Left lung (tissue), 10 donors: ENCODE results near the gene TNP1. TPM values are rescaled to one million over a fixed set of nuclear protein-coding genes. Genes with fewer than 3 reads are reported as not detected.

Experiments
- ATAC-seq: fragments of 200-7000 bp; cut with Tn5 transposase; one replicate; pipeline ENCODE4 v1.9.1; 2020; ENCODE audit warnings: moderate library complexity
- DNase-seq, 4 donors: peaks; one replicate each; pipeline ENCODE4 v3.0.0-alpha.2; 2013 to 2020
- H3K27ac ChIP-seq, 2 donors: fragments of 200-600 bp; sonication (generic) in 1 of 2; one replicate each; pipeline versions ENCODE4 v1.5.0 to v1.8.0; 2020 to 2021
- H3K27me3 ChIP-seq, 2 donors: fragments of 200-600 bp; sonication (generic) in 1 of 2; one replicate each; pipeline versions ENCODE4 v1.5.0 to v1.8.0; 2020 to 2021
- H3K36me3 ChIP-seq, 2 donors: fragments of 200-600 bp; sonication (generic) in 1 of 2; one replicate each; pipeline versions ENCODE4 v1.5.0 to v1.8.0; 2020 to 2021
- H3K4me1 ChIP-seq, 2 donors: fragments of 200-600 bp; one replicate each; pipeline ENCODE4 v1.8.0; 2021
- H3K4me3 ChIP-seq, 2 donors: fragments of 200-600 bp; sonication (generic) in 1 of 2; one replicate each; pipeline versions ENCODE4 v1.5.0 to v1.8.0; 2020 to 2021; ENCODE audit warnings: mild to moderate bottlenecking in 1 of 2
- H3K9me3 ChIP-seq, 2 donors: fragments of 200-600 bp; sonication (generic) in 1 of 2; one replicate each; pipeline versions ENCODE4 v1.5.0 to v1.8.0; 2020 to 2021
- CTCF ChIP-seq, 2 donors: fragments of 200-600 bp; sonication (generic) in 1 of 2; IDR thresholded peaks; one replicate each; pipeline versions ENCODE4 v1.5.0 to v1.8.0; 2021; ENCODE audit warnings: antibody characterized with exemption in 2 of 2
- intact Hi-C, 2 donors: fragments of 100-400 bp; cut with DNase I; formaldehyde crosslinking; loops; one replicate each; pipeline versions ENCODE4 v1.11.2 to v1.14.2; 2022
- polyA plus RNA-seq, 6 donors: library from polyadenylated mRNA; unstranded; fragments of 120-200 nt; gene quantifications; one replicate each; pipeline ENCODE4 v1.2.1, GENCODE V29; 2013; ENCODE audit not compliant: insufficient read length in 6 of 6
- total RNA-seq, 2 donors: library from RNA; stranded (reverse); fragmentation: NEBNext Ultra II Directional; extraction: Animal tissue kit (Norgen Biotek cat#: 25700); gene quantifications; one replicate each; pipeline ENCODE4 v1.2.1, GENCODE V29; 2021
- donor health status: DM: no; HTN: yes; CAD: no.
- donor health status: DM: no; HTN: no; CAD: no.

TNP1 gene
- total and polyA plus RNA-seq, 8 donors = not detected

DNA sequence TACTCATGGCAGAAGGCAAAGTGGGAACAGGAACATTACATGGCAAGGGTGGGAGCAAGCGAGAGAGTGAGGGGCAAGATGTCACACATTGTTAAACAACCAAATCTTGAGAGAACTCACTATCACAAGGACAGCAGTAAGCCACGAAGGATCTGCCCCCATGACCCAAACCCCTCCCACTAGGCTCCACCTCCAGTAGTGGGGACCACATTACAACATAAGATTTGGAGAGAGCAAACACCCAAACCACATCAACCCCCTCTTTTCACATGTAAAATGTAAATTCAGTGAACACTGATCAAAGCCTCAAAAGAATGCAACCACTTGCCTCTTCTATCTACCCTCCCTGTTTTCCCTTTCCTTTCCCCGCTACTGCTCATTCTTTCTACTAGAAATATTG, 43.6 kb upstream of the TNP1 start:
- ATAC-seq = no peak
- H3K36me3 ChIP-seq = no peaks in the 10 kb centered on the region
- H3K4me3 ChIP-seq = no peak overlapping the region
- TF ChIP-seq CTCF (IDR thresholded peaks at IDR 0.05) = no peak
- intact Hi-C loops = no loop called here
- H3K9me3 ChIP-seq = peaks cover 0 to 24% of the 10 kb centered on the region in 2 donors
- H3K27ac ChIP-seq = no peak overlapping the region
- H3K4me1 ChIP-seq = no peaks in the 10 kb centered on the region
- H3K27me3 ChIP-seq = no peaks in the 10 kb centered on the region
- DNase-seq = no peak

GRCh38 chr2:216901273-216901672, 41.4 kb upstream of the TNP1 start:
- no peak overlapping the region for H3K4me3 ChIP-seq
- intact Hi-C loops = no loop called here
- H3K36me3 ChIP-seq = no peaks in the 10 kb centered on the region
- H3K27me3 ChIP-seq = no peaks in the 10 kb centered on the region
- H3K9me3 ChIP-seq = peaks cover 0 to 24% of the 10 kb centered on the region in 2 donors
- H3K27ac ChIP-seq = no peak overlapping the region
- no peaks in the 10 kb centered on the region for H3K4me1 ChIP-seq
- DNase-seq = no peak
- no peak for TF ChIP-seq CTCF (IDR thresholded peaks at IDR 0.05)
- ATAC-seq = no peak

DNA sequence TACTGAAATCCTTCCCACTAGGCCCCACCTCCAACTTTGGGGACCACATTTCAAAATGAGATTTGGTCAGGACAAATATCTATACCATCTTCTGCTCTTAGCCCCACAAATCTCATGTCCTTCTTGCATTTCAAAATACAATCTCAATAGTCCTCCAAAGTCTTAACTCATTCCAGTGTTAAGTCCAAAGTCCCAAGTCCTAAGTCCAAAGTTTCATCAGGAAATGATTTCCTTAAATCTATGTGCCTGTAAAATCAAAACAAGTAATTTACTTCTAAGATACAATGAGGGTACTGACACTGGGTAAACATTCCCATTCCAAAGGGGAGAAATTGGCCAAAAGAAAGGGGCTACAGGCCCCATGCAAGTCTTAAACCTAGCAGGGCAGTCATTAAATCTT, 40.5 kb upstream of the TNP1 start:
- no peak overlapping the region for H3K4me3 ChIP-seq
- H3K9me3 ChIP-seq = peaks cover 0 to 24% of the 10 kb centered on the region in 2 donors
- DNase-seq = no peak
- ATAC-seq = no peak
- H3K27me3 ChIP-seq = no peaks in the 10 kb centered on the region
- no peak overlapping the region for H3K27ac ChIP-seq
- no peaks in the 10 kb centered on the region for H3K4me1 ChIP-seq
- intact Hi-C loops = no loop called here
- no peak for TF ChIP-seq CTCF (IDR thresholded peaks at IDR 0.05)
- H3K36me3 ChIP-seq = no peaks in the 10 kb centered on the region

GRCh38 chr2:216897561-216898203, 37.8 kb upstream of the TNP1 start:
- ATAC-seq = no peak

DNA sequence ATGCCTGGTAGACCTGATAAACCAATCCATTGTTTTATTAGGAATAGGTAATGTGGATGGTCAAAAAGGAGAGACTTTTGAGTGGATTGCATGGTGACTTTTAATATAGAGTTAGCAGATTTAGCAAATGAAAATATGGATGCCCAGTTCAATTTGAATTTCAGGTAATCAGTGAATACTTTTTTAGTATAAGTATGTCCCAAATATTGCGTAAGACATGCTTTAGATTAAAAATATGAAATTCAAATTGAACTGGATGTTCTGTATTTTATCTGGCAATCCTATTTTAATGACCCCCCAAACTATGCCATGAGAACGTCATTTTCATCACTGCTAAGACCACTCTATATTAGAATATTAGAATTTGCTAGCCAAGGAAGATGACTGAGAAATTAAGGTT, 30.3 kb upstream of the TNP1 start:
- Histone ChIP-seq H3K9me3 (no peaks in the 10 kb centered on the region), H3K4me3 (no peak overlapping the region), H3K27me3 (no peaks in the 10 kb centered on the region), H3K4me1 (no peaks in the 10 kb centered on the region), H3K36me3 (no peaks in the 10 kb centered on the region), H3K27ac (no peak overlapping the region)
- ATAC-seq (no peak), DNase-seq (no peak)
- TF ChIP-seq CTCF (IDR thresholded peaks at IDR 0.05) = no peak
- intact Hi-C loops = no loop called here

More at GRCh38 chr2:216897561-216898203, 37.8 kb upstream of the TNP1 start:
- DNase-seq = no peak
- intact Hi-C loops = no loop called here
- Histone ChIP-seq H3K27ac (no peak overlapping the region), H3K9me3 (peaks cover 0 to 11% of the 10 kb centered on the region in 2 donors), H3K4me1 (no peaks in the 10 kb centered on the region), H3K4me3 (no peak overlapping the region), H3K36me3 (no peaks in the 10 kb centered on the region), H3K27me3 (no peaks in the 10 kb centered on the region)
- TF ChIP-seq CTCF (IDR thresholded peaks at IDR 0.05) = no peak
